Smooth muscle cell (in vitro differentiated cells): ENCODE data around the gene HMCN1. TPM values are rescaled to one million over a fixed set of nuclear protein-coding genes. Genes with fewer than 3 reads are reported as not detected.
A peak's percentile ranks its signal among the peaks of the same experiment; 100 is the strongest.
"Not testable (repeated sequence)": the region's sequence is repeated elsewhere in the genome, so short reads cannot be mapped to it uniquely, and the experiment has no call there.

ENCODE experiments used
- DNase-seq: peaks from one replicate; lab custom pipeline; 2025; ENCODE audit not compliant: unreplicated experiment; lab: John Stamatoyannopoulos, UW
- H2AFZ ChIP-seq: fragments of 200-600 bp; sonication (generic); 2 replicates; pipeline ENCODE4 v1.6.0; 2016; ENCODE audit warnings: antibody characterized with exemption, low read depth, mild to moderate bottlenecking
- H3F3A ChIP-seq: fragments of 200-600 bp; sonication (generic); 2 replicates; pipeline ENCODE4 v1.6.0; 2017; ENCODE audit warnings: antibody characterized with exemption, low read depth
- H3K27ac ChIP-seq: fragments of 200-600 bp; sonication (generic); 2 replicates; pipeline ENCODE4 v1.5.1; 2016; ENCODE audit warnings: low read depth, mild to moderate bottlenecking
- H3K27me3 ChIP-seq: fragments of 200-600 bp; sonication (generic); 2 replicates; pipeline ENCODE4 v1.6.1; 2016; ENCODE audit warnings: low read depth, mild to moderate bottlenecking
- H3K36me3 ChIP-seq: fragments of 200-600 bp; sonication (generic); 2 replicates; pipeline ENCODE4 v1.5.1; 2016; ENCODE audit warnings: low read depth
- H3K4me1 ChIP-seq: fragments of 200-600 bp; sonication (generic); 2 replicates; pipeline ENCODE4 v1.5.1; 2016; ENCODE audit warnings: low read depth
- H3K4me2 ChIP-seq: fragments of 200-600 bp; sonication (generic); 2 replicates; pipeline ENCODE4 v1.6.0; 2016; ENCODE audit warnings: mild to moderate bottlenecking
- H3K4me3 ChIP-seq: fragments of 200-600 bp; sonication (generic); 2 replicates; pipeline ENCODE4 v1.5.1; 2016; ENCODE audit warnings: mild to moderate bottlenecking
- H3K79me2 ChIP-seq: fragments of 200-600 bp; sonication (generic); 2 replicates; pipeline ENCODE4 v1.6.0; 2016; ENCODE audit warnings: low read depth, mild to moderate bottlenecking
- H3K9ac ChIP-seq: fragments of 200-600 bp; sonication (generic); 2 replicates; pipeline ENCODE4 v1.6.0; 2016; ENCODE audit warnings: low read depth
- H3K9me3 ChIP-seq: fragments of 200-600 bp; sonication (generic); replicated peaks from 2 replicates; pipeline ENCODE4 v1.5.1; 2016; ENCODE audit warnings: low read depth
- H4K20me1 ChIP-seq: fragments of 200-600 bp; sonication (generic); 2 replicates; pipeline ENCODE4 v1.6.0; 2016; ENCODE audit warnings: low read depth
- CTCF ChIP-seq: fragments of 200-600 bp; sonication (generic); IDR thresholded peaks from 2 replicates; pipeline ENCODE4 v1.5.1; 2017; ENCODE audit warnings: borderline replicate concordance, mild to moderate bottlenecking, antibody characterized with exemption; ENCODE audit not compliant: insufficient read depth, poor library complexity, severe bottlenecking
- WGBS: methylation state at CpG from one replicate; pipeline ENCODE4 v1.1.7; 2016; ENCODE audit warnings: low lambda C conversion rate; 5-methylcytosine and 5-hydroxymethylcytosine counted together
- polyA plus RNA-seq: library from polyadenylated mRNA; unstranded; fragments of >200 nt; fragmentation: Nextera tagmentation; extraction: Ambion mirVana; gene quantifications from 2 replicates; pipeline ENCODE4 v1.2.1, GENCODE V29; 2016
- total RNA-seq: library from RNA; depleted of rRNA; stranded (reverse); fragments of >200 nt; gene quantifications from 2 replicates; pipeline ENCODE4 v1.2.3, GENCODE V29; 2014

Gene HMCN1
- total and polyA plus RNA-seq, 2 experiments from 2014 or later: 18.9 to 118 TPM

- H2AFZ ChIP-seq: no peak overlapping the region
- no peaks in the 10 kb centered on the region for H3K36me3 ChIP-seq
- peak overlapping the region; percentile 27 for H3K4me2 ChIP-seq
- peaks cover 10% of the 10 kb centered on the region for H3K79me2 ChIP-seq
- H3K27ac ChIP-seq: no peak overlapping the region
- no peaks in the 10 kb centered on the region for H3F3A ChIP-seq
- no peak for TF ChIP-seq CTCF
- no peak overlapping the region for H3K9ac ChIP-seq
- H3K4me1 ChIP-seq: peaks cover 13% of the 10 kb centered on the region
- no peaks in the 10 kb centered on the region for H4K20me1 ChIP-seq
- H3K27me3 ChIP-seq: no peaks in the 10 kb centered on the region
- H3K9me3 ChIP-seq: no peaks in the 10 kb centered on the region
- H3K4me3 ChIP-seq: no peak overlapping the region
- DNase-seq: no peak
Observed at GRCh38 chr1:185776522-185776921, 42.3 kb downstream of the HMCN1 start.

GRCh38 chr1:185783860-185784259 is 49.7 kb downstream of the HMCN1 start:
- not testable (repeated sequence) for H2AFZ ChIP-seq, H3F3A ChIP-seq, H3K4me3 ChIP-seq, DNase-seq, H3K36me3 ChIP-seq, H3K4me2 ChIP-seq, H3K27ac ChIP-seq, H3K9me3 ChIP-seq, H4K20me1 ChIP-seq, H3K9ac ChIP-seq, H3K27me3 ChIP-seq, H3K4me1 ChIP-seq
- 97% methylated on average over 10 of the region's 10 CpGs for WGBS
- H3K79me2 ChIP-seq: peaks cover 27% of the 10 kb centered on the region

- H3K27ac ChIP-seq: no peak overlapping the region
- peaks cover 26% of the 10 kb centered on the region for H3K79me2 ChIP-seq
- no peaks in the 10 kb centered on the region for H3K9me3 ChIP-seq
- H4K20me1 ChIP-seq: no peaks in the 10 kb centered on the region
- H3K4me3 ChIP-seq: no peak overlapping the region
- H3K36me3 ChIP-seq: no peaks in the 10 kb centered on the region
- WGBS: 84% methylated on average over 3 of the region's 3 CpGs
- no peak overlapping the region for H2AFZ ChIP-seq
- H3K27me3 ChIP-seq: no peaks in the 10 kb centered on the region
- DNase-seq: no peak
- H3K4me1 ChIP-seq: peaks cover 13% of the 10 kb centered on the region
- no peak overlapping the region for H3K4me2 ChIP-seq
- H3F3A ChIP-seq: no peaks in the 10 kb centered on the region
- TF ChIP-seq CTCF: no peak
- no peak overlapping the region for H3K9ac ChIP-seq
Observed at GRCh38 chr1:185785586-185785985, 51.4 kb downstream of the HMCN1 start.

- no peaks in the 10 kb centered on the region for H4K20me1 ChIP-seq
- no peak for DNase-seq
- no peaks in the 10 kb centered on the region for H3K27me3 ChIP-seq
- peaks cover 23% of the 10 kb centered on the region for H3K79me2 ChIP-seq
- no peak overlapping the region for H3K9ac ChIP-seq
- H3K4me3 ChIP-seq: no peak overlapping the region
- TF ChIP-seq CTCF: no peak
- H3K27ac ChIP-seq: no peak overlapping the region
- no peaks in the 10 kb centered on the region for H3K36me3 ChIP-seq
- H3K4me2 ChIP-seq: no peak overlapping the region
- peaks cover 13% of the 10 kb centered on the region for H3K4me1 ChIP-seq
- WGBS: 82% methylated on average over 3 of the region's 3 CpGs
- no peaks in the 10 kb centered on the region for H3K9me3 ChIP-seq
- H2AFZ ChIP-seq: no peak overlapping the region
- no peaks in the 10 kb centered on the region for H3F3A ChIP-seq
Observed at GRCh38 chr1:185786524-185786923, 52.3 kb downstream of the HMCN1 start.
